Mesenteric fat pad (tissue), 1 donor: ENCODE data around the gene LARP1B. TPM values are rescaled to one million over a fixed set of nuclear protein-coding genes. Genes with fewer than 3 reads are reported as not detected.
"Not testable (repeated sequence)": the region's sequence is repeated elsewhere in the genome, so short reads cannot be mapped to it uniquely, and the experiment has no call there.

ENCODE experiments used
- DNase-seq: peaks from one replicate; pipeline ENCODE4 v3.0.0-alpha.2; 2020; ENCODE audit warnings: low spot score
- total RNA-seq: library from RNA; stranded (reverse); fragmentation: NEBNext Ultra II Directional; extraction: Animal tissue kit (Norgen Biotek cat#: 25700); gene quantifications from one replicate; pipeline ENCODE4 v1.2.1, GENCODE V29; 2021
- donor health status: DM: yes; HTN: yes; CAD: no.

Gene LARP1B
- total RNA-seq, 1 donor from 2014 or later, result 20.0 TPM

DNA sequence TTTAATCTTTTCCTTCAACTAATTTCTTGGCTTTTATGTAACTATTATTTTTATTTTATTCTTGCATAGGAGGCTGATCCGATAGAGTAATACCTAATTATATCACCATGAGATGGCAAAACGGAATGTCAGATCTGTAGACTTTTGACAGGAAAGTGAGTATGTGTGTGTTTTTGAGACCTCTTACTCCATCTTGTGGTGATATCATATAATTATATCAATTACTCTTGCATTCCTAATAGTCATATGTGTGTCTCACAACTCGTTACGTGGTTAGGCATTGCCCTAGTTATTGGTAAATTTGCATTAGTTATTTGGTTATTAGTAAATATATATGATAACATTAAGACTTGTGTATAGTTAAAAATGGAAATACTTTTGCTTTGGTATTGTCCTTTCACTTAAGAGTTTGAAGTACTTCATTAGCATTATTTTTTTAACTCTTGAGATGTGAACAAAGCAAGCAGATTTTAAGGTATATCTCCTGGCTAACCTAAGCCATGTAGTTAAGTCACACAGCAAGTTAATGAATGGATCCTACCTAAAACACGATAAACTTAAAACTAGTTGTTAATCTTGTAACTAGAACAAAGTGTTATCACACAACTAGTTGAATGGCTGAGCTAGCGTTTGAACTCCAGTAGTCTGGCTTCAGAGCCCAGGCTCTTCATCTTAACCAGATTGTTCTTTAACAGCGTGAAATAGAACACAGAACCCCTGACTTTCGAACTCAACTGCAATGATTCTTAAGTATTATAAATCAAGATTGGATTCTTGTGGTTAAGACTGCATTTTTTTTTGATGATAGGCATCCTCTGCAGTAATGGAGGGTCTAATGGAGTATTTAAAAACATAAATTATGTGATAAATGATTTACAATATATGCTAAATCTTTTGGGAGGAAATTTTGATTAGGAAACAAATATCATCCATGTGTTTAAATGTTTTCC is 159.4 kb downstream of the LARP1B start:
- DNase-seq, result no peak

DNA sequence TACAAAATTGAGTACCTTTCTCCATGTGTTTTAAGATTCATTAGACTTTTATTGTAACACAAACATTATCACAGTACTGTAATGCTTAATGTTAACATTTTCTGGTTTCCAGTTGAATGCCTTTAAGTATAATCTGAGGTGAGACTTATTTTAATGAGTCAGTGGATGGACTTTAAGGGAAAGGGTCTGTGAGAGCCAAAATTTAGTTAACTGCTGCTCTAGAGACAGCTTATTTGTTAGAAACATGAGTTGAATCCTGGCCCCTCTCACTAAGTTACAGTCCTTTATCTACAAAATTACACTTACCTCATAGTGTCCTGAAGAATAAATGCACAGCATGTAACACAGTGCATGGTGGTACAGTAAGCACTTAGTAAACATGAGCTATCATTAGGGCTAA is 160.5 kb downstream of the LARP1B start:
- no peak for DNase-seq

DNA sequence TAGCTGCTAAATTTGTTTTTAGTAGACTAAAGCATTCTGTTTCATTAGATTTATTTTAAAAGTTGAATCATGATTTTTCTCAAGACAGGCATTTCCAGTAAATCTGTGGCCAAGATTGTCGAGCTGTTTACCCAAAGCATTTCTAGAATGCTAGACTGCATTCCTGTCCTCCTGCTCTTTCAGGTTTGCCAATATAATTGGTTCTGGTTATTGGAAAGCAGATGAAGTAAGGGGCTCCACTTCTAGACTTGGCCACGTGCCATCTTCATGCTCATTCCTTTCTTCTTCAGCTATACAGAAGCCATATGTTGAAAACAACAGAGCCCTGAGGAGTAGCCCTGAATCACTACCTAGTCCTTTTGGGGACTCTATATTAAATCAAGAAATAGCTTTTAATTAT is 164.0 kb downstream of the LARP1B start:
- no peak for DNase-seq

DNA sequence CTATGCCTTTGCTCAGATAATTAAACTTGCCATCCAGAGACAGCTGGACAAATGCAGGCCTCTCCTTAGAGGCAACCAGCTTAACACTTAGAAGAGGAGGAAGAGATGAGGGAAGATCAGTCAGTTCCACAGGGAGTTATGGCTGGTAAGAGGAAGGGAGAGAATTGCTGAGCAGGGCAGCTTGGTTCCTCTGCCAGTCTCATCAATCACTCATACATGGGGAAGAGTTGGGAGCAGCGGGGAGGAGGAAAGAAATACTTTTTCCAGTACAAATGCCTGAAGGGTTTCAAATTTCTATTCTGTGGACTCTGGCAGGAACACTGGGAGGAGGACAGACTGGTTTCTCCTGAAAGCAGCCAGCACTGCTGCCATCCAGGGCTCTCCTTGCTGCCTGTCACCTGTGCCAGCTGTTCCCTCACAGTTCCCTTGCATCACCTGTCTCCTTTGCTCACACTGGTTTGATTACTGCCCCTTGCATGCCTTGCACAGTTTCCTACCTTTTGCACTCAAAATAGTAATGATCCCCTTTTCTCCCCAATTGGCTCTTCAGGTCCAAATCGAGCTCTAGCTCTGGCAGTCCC is 167.0 kb downstream of the LARP1B start:
- no peak for DNase-seq

DNA sequence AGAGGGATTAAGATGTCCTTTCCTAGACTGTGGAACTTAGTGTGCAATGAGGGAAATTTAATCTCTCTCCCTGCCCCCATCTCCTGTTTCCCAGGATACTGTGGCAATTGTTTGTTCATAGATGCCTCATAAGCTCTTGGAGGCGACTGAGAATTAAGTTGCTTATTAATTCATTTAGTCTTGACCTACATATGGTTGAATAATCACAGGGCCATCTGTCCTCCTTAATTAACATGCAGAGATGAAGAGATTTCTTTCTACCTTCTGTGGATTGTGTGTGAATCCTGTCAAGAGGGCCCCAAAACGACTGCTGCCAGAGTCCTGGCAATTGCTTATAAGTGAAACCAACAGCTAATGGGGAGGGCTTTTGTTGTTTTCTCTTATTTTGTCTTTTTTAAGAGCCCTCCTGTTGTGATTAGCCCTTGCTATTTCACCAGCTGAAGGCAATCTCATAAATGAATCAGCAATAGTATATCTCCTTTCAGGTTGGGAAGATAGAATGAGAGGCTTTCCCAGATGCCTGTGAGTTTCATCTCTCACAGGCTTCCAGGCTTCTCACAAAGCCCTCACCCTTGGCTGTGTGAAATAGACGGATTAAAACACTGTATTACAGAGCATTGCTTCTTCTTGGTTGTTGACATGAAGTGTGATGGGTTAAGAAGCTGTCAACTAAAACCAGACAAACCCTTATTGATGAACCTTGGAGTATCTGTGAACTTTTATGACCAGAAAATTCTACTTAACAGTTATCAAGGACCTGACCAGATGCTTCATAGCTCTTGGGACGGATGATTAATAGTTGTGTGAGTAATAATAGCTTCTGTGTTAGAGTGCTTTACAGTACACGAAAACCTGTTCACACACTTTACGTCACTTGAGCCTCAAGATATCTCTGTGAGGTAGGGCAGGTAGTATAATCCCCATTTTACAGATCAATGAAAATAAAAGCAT is 168.0 kb downstream of the LARP1B start:
- no peak for DNase-seq

DNA sequence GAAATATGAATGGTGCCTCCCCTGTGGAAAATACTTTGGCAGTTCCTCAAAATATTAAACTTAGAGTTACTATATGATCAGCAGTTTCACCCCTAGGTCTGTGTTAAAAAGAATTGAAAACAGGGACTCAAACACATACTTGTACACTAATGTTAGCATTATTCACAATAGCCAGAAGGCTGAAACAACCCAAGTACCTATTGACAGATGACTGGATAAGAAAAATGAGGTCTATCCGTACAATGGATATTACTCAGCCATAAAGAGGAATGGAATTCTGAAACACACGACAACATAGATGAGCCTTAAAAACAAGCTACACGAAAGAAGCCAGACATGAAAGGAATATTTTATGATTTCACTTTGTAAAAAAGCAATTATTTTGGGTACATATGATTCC is 171.6 kb downstream of the LARP1B start:
- no peak for DNase-seq

DNA sequence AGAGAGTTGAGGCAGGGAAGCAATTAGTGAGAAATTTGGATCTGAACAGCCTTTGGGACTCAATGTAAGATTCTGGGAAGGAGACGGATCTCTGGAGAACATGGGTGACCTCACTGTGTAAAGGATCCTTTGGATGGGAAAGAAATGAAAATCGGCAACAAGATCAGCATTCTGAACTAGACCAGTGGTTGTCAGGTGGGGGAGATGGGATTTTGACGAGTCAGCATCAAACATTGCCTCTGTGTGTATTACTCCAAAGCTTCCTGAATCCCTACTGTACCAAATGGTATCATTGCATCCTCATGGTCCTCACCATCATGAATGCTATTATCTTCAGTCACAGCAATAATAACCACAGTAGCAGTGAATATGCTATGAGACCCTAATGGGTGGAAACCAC is 173.7 kb downstream of the LARP1B start:
- DNase-seq, result no peak

DNA sequence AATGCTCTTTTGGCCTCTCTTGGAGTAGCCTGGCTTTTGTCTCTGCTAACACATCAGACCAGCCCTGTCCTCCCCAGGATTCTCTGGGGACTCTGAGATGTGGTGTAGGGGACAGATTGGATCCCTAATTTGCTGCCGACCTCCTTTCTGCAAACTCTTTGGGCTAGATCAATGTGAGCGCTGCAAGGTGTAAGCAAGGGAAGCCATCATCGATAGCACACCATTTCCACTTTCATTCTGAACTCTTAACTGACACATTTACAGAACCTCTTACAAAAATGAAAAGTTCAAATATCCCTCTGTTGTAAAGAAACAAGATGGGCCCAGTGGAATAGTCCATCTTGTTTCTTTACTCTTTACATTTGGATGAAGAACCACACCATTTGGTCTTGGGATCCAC is 179.9 kb downstream of the LARP1B start:
- DNase-seq, result no peak

DNA sequence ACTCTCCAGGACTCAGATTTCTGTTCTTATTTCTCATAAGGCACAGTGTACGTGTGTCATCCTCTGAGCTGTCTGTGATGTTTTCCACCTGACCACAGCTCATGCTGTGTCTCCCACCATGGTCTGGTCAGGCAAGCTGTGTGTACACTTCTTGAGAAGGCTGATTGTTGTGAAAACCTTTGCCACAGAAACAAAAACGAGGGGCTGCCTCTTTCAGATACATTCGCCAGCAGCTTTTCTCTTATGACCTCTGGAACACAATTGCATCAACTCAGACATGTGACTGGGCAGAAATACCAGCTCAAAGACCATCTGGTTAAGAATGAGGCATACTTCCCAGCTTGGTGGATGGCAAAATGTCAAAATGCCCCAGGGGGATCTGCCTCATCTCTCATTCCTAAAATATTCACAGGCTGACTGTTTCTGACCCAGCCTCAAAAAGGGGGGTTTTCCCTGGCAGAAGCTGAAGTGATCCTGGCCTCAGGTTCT is 180.4 kb downstream of the LARP1B start:
- no peak for DNase-seq

DNA sequence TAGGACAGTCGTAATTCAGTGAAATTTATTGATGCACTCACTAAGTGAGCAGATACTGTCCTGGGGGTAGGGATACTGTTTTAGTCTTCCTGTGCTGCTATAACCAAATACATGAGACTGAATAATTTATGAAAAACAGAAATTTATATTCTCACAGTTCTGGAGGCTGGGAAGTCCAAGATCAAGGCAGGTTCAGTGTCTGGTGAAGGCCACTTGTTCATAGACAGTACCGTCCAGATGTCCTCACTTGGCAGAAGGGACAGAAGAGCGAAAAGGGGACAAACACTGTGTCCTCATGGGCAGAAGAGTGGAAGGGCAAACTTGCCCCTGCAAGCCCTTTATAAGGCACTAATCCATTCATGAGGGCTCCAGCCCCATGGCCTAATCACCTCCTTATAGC is 180.9 kb downstream of the LARP1B start:
- DNase-seq, result no peak

DNA sequence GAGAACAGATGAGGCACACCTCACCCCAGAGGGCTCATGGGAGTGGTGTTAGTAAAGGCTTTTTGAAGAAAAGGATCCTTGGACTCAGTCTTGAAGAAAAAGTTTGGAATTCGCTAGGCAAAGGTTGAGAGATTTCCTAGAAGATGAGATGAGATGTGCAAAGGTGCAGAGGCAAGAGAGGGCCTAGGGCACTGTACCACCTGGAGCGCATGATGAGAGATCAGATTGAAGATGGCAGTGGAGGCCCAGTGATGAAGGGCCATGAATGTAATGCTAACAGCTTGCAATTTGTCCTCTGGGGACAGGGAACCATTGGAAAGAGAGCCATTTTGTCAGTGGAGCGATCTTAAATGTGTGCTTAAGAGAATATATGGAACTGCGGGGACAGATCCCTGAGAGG is 181.5 kb downstream of the LARP1B start:
- DNase-seq, result no peak

DNA sequence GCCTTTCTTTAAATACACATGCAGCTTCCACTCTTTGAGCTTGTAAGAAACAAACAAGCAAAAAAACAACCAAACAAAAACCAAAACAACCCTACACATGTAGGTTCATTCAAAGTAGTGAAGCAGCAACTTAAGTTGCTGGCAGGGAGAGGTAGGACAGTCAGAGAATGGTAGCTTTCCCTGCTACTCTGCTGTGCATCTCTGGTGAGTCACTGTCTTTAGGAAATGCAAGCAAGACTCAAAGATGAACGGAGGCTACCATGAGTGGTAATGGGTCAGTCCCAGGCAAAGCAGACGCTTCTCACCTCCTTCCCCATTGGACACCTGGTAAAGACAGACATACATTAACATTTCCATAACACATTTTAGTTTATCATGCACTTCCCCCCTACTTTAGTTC is 183.3 kb downstream of the LARP1B start:
- DNase-seq, result no peak

DNA sequence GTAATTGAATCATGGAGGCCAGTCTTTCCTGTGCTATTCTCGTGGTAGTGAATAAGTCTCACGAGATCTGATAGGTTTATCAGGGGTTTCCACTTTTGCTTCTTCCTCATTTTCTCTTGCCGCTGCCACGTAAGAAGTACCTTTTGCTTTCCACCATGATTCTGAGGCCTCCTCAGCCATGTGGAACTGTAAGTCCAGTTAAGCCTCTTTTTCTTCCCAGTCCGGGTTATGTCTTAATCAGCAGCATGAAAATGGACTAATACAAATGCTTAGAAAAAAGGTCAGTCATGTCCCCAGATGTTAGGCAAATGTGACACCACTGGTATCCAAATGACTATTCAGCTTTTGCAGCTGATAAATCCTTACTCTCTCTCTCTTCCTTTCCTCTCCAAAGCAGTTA is 184.3 kb downstream of the LARP1B start:
- not testable (repeated sequence) for DNase-seq

DNA sequence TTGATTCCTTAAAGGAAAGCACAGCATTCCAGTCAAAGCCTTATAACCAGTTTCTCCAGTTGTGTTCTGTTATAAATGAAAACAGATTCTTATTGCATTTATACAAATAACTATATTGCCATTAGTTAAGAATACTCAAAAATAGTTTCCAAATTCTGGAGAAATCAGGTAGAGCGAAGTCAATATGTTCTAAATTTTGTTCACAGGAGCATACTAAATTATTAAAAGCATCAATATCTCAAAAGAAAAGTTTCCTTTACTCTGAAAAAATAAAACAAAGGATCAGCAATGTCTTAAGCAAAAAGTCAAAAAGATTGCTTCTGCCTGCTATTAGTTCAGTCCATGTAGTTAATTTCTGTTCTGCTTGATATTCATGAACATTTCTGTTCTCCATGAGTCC is 186.8 kb downstream of the LARP1B start:
- DNase-seq, result no peak

DNA sequence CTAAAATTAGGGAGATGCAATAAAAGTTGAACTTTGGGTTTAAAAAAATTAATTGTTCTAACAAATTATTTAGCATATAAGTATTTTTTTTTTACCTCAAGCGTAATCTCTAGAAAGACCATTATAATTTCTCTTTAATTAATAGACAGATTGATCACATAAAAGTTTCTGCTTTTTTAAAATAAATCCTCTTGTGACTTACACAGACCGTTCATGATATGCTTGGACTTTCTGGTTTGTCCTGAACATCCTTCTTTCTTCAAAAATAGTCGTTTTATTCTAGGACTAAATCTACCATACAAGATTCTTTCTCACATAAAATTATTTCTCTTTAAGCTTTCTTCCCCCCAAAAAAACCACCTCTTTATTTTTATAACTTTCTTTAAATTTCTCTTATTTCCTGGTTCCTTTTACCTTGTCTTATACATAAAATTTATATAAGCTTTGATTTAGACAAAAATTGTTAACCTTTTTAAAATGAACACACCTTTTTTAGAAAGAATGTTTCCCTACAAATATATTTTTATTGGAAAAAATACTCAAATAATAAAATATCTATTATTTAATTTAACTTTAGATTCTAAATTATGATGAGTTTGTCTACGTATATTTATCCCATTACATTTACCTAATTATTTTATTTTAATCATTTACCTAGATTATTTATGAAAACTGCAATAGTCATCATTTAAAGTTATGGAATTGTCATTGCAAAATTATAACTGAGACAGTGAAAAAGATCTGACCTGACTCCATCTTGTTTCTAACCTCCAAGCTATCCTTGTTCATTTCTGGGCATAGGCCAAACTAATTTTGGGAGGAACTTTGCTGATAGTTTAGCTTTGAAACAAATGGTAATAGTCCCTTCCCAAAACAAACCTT is 188.9 kb downstream of the LARP1B start:
- no peak for DNase-seq

DNA sequence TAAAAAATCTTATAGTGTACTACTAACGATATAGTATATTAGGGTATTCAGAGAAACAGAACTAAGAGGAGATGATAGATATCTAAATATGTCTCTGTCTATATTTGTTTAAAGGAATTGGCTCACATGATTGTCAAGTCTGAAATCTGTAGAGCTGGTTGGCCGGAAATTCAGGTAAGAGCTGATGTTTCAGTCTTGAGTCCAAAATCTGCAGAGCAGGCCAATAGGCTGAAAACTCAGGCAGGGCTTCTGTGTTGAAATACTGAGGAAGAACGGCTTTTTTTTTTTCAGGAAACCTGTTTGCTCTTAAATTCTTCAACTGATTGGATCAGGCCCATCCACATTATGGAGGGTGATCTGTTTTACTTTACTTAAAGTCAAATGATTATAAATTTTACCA is 194.8 kb downstream of the LARP1B start:
- no peak for DNase-seq

DNA sequence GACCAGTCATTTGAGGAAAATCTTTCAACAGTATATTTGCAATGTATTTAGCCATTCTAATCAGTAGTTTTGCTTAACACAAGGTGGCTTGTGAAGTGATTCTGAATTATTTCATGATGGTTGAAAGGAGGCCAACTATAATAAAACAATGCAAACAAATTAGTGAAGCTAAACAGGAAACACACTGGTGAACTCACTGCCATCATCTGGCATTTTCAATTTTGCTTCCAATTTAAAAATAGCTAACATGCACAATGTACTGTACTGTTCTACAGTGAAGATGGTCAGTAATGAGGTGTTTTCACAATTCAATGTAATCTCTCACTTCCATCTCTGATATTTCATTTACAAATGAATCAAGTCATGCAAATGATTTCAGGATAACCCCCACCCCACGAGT is 195.4 kb downstream of the LARP1B start:
- no peak for DNase-seq

DNA sequence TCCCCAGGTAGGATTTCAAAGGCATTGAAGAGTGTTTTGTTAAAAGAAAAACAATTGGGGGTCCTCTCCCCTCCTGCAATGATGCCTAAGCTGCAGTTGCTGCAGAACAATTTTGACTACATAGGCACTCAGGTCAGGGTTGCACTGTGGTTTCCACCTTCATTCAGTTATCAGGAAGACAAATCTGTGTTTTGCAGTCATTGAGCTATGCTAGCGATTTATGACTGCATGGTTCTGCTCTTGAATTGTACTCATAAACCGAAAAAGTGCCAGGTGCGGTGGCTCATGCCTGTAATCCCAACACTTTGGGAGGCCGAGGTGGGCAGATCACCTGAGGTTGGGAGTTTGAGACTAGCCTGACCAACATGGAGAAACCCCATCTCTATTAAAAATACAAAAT is 197.1 kb downstream of the LARP1B start:
- DNase-seq, result not testable (repeated sequence)

DNA sequence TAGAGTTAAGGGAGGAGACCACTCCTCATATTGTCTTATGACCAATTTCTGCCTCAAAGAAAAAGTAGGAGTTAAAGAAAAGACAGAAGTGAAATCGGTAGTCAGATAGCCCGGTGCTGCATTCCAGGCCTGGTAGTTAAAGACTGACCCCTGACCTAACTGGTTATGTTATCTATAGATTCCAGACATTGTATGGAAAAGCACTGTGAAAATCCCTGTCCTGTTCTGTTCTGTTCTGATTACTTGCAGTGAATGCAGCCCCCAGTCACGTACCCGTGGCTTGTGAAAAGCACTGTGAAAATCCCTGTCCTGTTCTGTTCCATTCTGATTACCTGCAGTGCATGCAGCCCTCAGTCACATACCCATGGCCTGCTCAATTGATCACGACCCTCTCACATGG is 198.8 kb downstream of the LARP1B start:
- not testable (repeated sequence) for DNase-seq
